ENCODE results near the gene HES4.

The HES4 gene

DNA sequence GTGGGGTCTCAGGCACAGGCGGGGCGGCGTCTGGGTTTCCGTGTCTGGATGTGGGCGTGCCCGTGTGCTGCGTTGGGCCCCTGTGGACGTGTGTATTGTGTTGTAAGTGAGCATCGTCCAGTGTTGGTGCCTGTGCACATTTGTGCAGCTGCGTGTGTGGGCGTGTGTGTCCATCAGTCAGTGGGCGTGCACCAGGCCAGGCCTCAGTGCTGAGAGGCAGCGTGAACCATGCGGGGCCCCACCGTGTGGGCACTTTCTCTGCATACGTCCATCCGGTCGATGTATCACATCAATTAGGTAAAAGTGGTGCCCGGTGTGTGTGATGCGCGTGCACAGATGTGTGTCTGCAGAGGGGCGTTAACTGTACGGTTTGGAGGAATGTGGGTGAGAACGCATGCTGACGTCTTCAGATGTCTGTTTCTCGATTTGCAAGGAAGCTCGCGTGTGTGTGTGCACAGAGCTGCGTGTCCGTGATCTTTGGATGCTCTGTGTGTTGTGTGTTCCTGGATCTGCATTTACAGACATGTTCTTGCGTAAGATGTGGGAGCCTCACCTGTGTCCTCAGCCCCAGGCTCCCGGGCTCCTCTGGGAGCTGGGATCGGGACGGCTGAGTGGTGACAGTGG, 44.7 kb upstream of the HES4 start:
- DNase-seq (ENCODE audit: low read depth in 2 of 2) = no peak
- no peak for TF ChIP-seq CTCF (IDR thresholded peaks at IDR 0.05; ENCODE audit: low read depth, low read length)
- no peak overlapping the region for H3K4me3 ChIP-seq (replicated peaks in 1 of 2; ENCODE audit: low read depth in 2 of 2, low read length in 2 of 2)

DNA sequence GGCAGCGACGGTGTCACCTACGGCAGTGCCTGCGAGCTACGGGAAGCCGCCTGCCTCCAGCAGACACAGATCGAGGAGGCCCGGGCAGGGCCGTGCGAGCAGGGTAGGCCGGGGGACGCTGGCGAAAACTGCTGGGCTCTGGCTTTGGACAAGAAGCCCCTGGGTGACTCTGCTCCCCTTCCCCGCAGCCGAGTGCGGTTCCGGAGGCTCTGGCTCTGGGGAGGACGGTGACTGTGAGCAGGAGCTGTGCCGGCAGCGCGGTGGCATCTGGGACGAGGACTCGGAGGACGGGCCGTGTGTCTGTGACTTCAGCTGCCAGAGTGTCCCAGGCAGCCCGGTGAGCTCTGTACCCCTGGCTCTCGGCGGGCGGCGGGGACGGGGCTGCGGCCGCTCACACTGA, 44.0 kb upstream of the HES4 start:
- DNase-seq (ENCODE audit: low read depth in 2 of 2) = no peak
- TF ChIP-seq CTCF (IDR thresholded peaks at IDR 0.05; ENCODE audit: low read depth, low read length) = no peak
- no peak overlapping the region for H3K4me3 ChIP-seq (replicated peaks in 1 of 2; ENCODE audit: low read depth in 2 of 2, low read length in 2 of 2)

DNA sequence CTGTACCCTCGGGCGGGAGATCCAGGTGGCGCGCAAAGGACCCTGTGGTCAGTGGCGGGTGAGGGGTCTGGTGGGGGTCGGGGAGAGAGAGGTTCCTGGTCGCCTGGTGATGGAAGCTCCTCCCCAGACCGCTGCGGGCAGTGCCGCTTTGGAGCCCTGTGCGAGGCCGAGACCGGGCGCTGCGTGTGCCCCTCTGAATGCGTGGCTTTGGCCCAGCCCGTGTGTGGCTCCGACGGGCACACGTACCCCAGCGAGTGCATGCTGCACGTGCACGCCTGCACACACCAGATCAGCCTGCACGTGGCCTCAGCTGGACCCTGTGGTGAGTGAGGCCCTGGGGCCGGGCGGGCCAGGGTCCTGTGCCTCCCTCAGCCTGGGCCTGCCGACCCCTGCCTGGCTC, 43.5 kb upstream of the HES4 start:
- H3K4me3 ChIP-seq (replicated peaks in 1 of 2; ENCODE audit: low read depth in 2 of 2, low read length in 2 of 2) = no peak overlapping the region
- DNase-seq (ENCODE audit: low read depth in 2 of 2) = no peak
- no peak for TF ChIP-seq CTCF (IDR thresholded peaks at IDR 0.05; ENCODE audit: low read depth, low read length)

DNA sequence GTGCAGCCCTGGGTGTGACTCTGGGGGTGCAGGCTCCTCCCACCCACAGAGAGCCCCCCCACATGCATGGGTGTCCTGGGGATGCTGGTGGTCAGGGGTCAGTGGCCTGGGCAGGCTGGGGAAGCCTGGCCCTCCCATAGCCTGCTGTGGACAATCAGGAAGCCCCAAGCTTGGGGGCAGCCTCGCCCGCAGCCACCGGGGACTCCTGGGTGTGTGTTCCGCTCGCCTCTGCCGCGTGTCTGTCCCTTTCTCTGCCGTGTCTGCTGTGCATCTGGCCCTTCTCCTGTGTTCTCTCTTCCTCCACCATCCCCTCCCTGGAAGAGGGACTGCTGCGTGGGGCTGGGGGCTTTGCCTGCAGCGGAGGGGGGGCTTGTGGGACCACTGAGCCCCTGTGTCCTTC, 42.9 kb upstream of the HES4 start:
- no peak for DNase-seq (ENCODE audit: low read depth in 2 of 2)
- H3K4me3 ChIP-seq (replicated peaks in 1 of 2; ENCODE audit: low read depth in 2 of 2, low read length in 2 of 2) = no peak overlapping the region
- TF ChIP-seq CTCF (IDR thresholded peaks at IDR 0.05; ENCODE audit: low read depth, low read length) = no peak

DNA sequence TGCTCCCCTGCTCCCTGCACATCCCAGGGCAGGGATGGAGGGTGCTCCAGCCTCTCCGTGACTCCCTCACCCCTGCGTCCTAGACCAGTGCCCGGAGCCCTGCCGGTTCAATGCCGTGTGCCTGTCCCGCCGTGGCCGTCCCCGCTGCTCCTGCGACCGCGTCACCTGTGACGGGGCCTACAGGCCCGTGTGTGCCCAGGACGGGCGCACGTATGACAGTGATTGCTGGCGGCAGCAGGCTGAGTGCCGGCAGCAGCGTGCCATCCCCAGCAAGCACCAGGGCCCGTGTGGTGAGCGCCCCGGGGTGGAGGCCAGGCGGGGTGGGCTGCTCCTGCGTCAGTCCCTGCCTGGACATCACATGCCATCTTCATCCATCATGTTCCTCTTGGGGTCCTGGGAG, 42.0 kb upstream of the HES4 start:
- TF ChIP-seq CTCF (IDR thresholded peaks at IDR 0.05; ENCODE audit: low read depth, low read length) = no peak
- no peak for DNase-seq (ENCODE audit: low read depth in 2 of 2)
- no peak overlapping the region for H3K4me3 ChIP-seq (replicated peaks in 1 of 2; ENCODE audit: low read depth in 2 of 2, low read length in 2 of 2)

DNA sequence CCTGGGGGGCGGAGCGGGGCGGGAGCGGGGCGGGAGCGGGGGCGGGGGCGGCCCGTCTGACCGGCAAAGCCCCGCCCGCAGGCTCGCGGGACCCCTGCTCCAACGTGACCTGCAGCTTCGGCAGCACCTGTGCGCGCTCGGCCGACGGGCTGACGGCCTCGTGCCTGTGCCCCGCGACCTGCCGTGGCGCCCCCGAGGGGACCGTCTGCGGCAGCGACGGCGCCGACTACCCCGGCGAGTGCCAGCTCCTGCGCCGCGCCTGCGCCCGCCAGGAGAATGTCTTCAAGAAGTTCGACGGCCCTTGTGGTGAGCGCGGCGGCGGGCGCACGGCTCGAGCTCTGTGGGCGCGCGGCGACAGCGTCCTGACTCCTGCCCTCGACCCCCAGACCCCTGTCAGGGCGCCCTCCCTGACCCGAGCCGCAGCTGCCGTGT, 41.2 kb upstream of the HES4 start:
- no peak overlapping the region for H3K4me3 ChIP-seq (replicated peaks in 1 of 2; ENCODE audit: low read depth in 2 of 2, low read length in 2 of 2)
- no peak for TF ChIP-seq CTCF (IDR thresholded peaks at IDR 0.05; ENCODE audit: low read depth, low read length)
- DNase-seq (ENCODE audit: low read depth in 2 of 2) = no peak
